Trophoblast cell (in vitro differentiated cells and primary cell): Measurements from ENCODE around the gene NAA80.

Experiments
- DNase-seq, 2 donors: peaks; one replicate each; pipeline ENCODE4 v3.0.0-alpha.2; 2016
- H2AFZ ChIP-seq: 2 replicates; pipeline ENCODE4 v1.6.1; 2013; ENCODE audit warnings: low read length, moderate library complexity, mild to moderate bottlenecking; ENCODE audit not compliant: insufficient read depth, poor library complexity
- H2AK5ac ChIP-seq: 2 replicates; pipeline ENCODE4 v1.6.1; 2013; ENCODE audit warnings: mild to moderate bottlenecking, low read length
- H2BK120ac ChIP-seq: 2 replicates; pipeline ENCODE4 v1.6.1; 2013; ENCODE audit warnings: low read length, mild to moderate bottlenecking, moderate library complexity; ENCODE audit not compliant: insufficient read depth, poor library complexity
- H2BK12ac ChIP-seq: 2 replicates; pipeline ENCODE4 v1.6.1; 2013; ENCODE audit warnings: mild to moderate bottlenecking, low read length, moderate library complexity
- H2BK5ac ChIP-seq: 2 replicates; pipeline ENCODE4 v1.6.1; 2013; ENCODE audit warnings: low read length, low read depth, moderate library complexity, mild to moderate bottlenecking; ENCODE audit not compliant: poor library complexity
- H3K14ac ChIP-seq: 2 replicates; pipeline ENCODE4 v1.6.1; 2013; ENCODE audit warnings: mild to moderate bottlenecking, low read length
- H3K18ac ChIP-seq: 2 replicates; pipeline ENCODE4 v1.6.1; 2013; ENCODE audit warnings: mild to moderate bottlenecking, low read length
- H3K23ac ChIP-seq: 2 replicates; pipeline ENCODE4 v1.6.1; 2013; ENCODE audit warnings: low read length
- H3K27ac ChIP-seq: 2 replicates; pipeline ENCODE4 v1.5.1; 2013; ENCODE audit warnings: low read depth, mild to moderate bottlenecking, inconsistent platforms, low read length, moderate library complexity
- H3K27me3 ChIP-seq: 2 replicates; pipeline ENCODE4 v1.6.1; 2013; ENCODE audit warnings: inconsistent platforms, mild to moderate bottlenecking, low read length, moderate library complexity; ENCODE audit not compliant: insufficient read depth
- H3K36me3 ChIP-seq, 2 experiments: 1 replicate in 1 of 2; 2 replicates in 1 of 2; pipeline ENCODE4 v1.6.1; 2013; ENCODE audit warnings: low read length in 2 of 2, mild to moderate bottlenecking in 2 of 2, moderate library complexity in 1 of 2; ENCODE audit not compliant: insufficient read depth in 2 of 2, control insufficient read depth in 1 of 2
- H3K4ac ChIP-seq: 2 replicates; pipeline ENCODE4 v1.6.1; 2013; ENCODE audit warnings: low read depth, mild to moderate bottlenecking, low read length, moderate library complexity
- H3K4me1 ChIP-seq, 2 experiments: 1 replicate in 1 of 2; 2 replicates in 1 of 2; pipeline ENCODE4 v1.6.1; 2013; ENCODE audit warnings: low read length in 2 of 2, mild to moderate bottlenecking in 2 of 2, moderate library complexity in 1 of 2; ENCODE audit not compliant: insufficient read depth in 2 of 2, control insufficient read depth in 1 of 2
- H3K4me2 ChIP-seq: 2 replicates; pipeline ENCODE4 v1.6.1; 2013; ENCODE audit warnings: inconsistent platforms, mild to moderate bottlenecking, low read length, moderate library complexity
- H3K4me3 ChIP-seq: 2 replicates; pipeline ENCODE4 v1.5.1; 2013; ENCODE audit warnings: mild to moderate bottlenecking, low read depth, low read length, inconsistent platforms
- H3K79me1 ChIP-seq: one replicate; pipeline ENCODE4 v1.6.1; 2013; ENCODE audit warnings: low read length
- H3K79me2 ChIP-seq: 2 replicates; pipeline ENCODE4 v1.6.1; 2013; ENCODE audit warnings: low read length, mild to moderate bottlenecking; ENCODE audit not compliant: control insufficient read depth, insufficient read depth, poor library complexity
- H3K9ac ChIP-seq: 2 replicates; pipeline ENCODE4 v1.6.1; 2013; ENCODE audit warnings: mild to moderate bottlenecking, low read length
- H3K9me3 ChIP-seq: 2 replicates; pipeline ENCODE4 v1.6.1; 2013; ENCODE audit warnings: low read depth, mild to moderate bottlenecking, control low read depth, inconsistent platforms, low read length; ENCODE audit not compliant: insufficient read depth
- H4K12ac ChIP-seq: 2 replicates; pipeline ENCODE4 v1.6.1; 2013; ENCODE audit warnings: low read depth, mild to moderate bottlenecking, low read length, moderate library complexity
- H4K8ac ChIP-seq: 2 replicates; pipeline ENCODE4 v1.6.1; 2013; ENCODE audit warnings: low read depth, mild to moderate bottlenecking, low read length, moderate library complexity
- H4K91ac ChIP-seq: one replicate; pipeline ENCODE4 v1.6.1; 2013; ENCODE audit warnings: low read depth, mild to moderate bottlenecking, low read length, moderate library complexity
- WGBS: extraction: QIAGEN DNeasy Blood & Tissue Kit; methylation state at CpG from one replicate; pipeline ENCODE4 v1.1.7; 2013; ENCODE audit warnings: missing lambda C conversion rate; ENCODE audit not compliant: insufficient read length, insufficient coverage; ENCODE audit errors: extremely low coverage; 5-methylcytosine and 5-hydroxymethylcytosine counted together

Gene NAA80

GRCh38 chr3:50275996-50276761, 23.0 kb downstream of the NAA80 start:
- Histone ChIP-seq H3K79me2 (no peaks in the 10 kb centered on the region), H3K9me3 (peaks cover 10% of the 10 kb centered on the region), H3K27me3 (peaks cover 11% of the 10 kb centered on the region), H2BK120ac (no peak overlapping the region), H4K91ac (no peak overlapping the region), H3K18ac (no peak overlapping the region), H2AK5ac (no peak overlapping the region), H3K4me3 (no peak overlapping the region), H3K4me1 (peaks cover 12 to 13% of the 10 kb centered on the region in 2 experiments), H4K8ac (no peak overlapping the region), H3K9ac (no peak overlapping the region), H3K36me3 (no peaks in the 10 kb centered on the region), H3K4ac (no peak overlapping the region), H2AFZ (no peak overlapping the region), H3K27ac (no peak overlapping the region), H3K4me2 (no peak overlapping the region), H4K12ac (no peak overlapping the region), H2BK5ac (no peak overlapping the region), H3K79me1 (peaks cover 4% of the 10 kb centered on the region), H3K23ac (no peak overlapping the region), H2BK12ac (no peak overlapping the region), H3K14ac (no peak overlapping the region)
- DNase-seq, result no peak
- WGBS, result no CpG with 5 or more reads among the region's 79 CpGs

- Histone ChIP-seq H2AFZ (no peak overlapping the region), H3K9ac (no peak overlapping the region), H3K18ac (no peak overlapping the region), H3K14ac (no peak overlapping the region), H3K23ac (no peak overlapping the region), H2AK5ac (no peak overlapping the region), H3K4me2 (peak overlapping the region; percentile 2), H3K4ac (no peak overlapping the region), H3K27me3 (peaks cover 11% of the 10 kb centered on the region), H3K4me1 (peaks cover 17 to 18% of the 10 kb centered on the region in 2 experiments), H4K91ac (no peak overlapping the region), H2BK12ac (no peak overlapping the region), H3K79me1 (peaks cover 4% of the 10 kb centered on the region), H2BK5ac (no peak overlapping the region), H4K12ac (no peak overlapping the region), H3K4me3 (no peak overlapping the region), H2BK120ac (no peak overlapping the region), H4K8ac (no peak overlapping the region), H3K9me3 (peaks cover 10% of the 10 kb centered on the region), H3K79me2 (no peaks in the 10 kb centered on the region), H3K27ac (no peak overlapping the region), H3K36me3 (no peaks in the 10 kb centered on the region)
- no CpG with 5 or more reads among the region's 65 CpGs for WGBS
- no peak for DNase-seq
Measured at GRCh38 chr3:50275141-50275995, 23.8 kb downstream of the NAA80 start.

GRCh38 chr3:50274371-50275104, 24.7 kb downstream of the NAA80 start:
- H3K4ac ChIP-seq, result no peak overlapping the region
- no peak overlapping the region for H3K27ac ChIP-seq
- H2BK120ac ChIP-seq, result no peak overlapping the region
- no peak overlapping the region for H3K4me3 ChIP-seq
- no peak overlapping the region for H3K14ac ChIP-seq
- no CpG with 5 or more reads among the region's 26 CpGs for WGBS
- H3K79me1 ChIP-seq, result peaks cover 4% of the 10 kb centered on the region
- H3K4me1 ChIP-seq, result peaks cover 19 to 24% of the 10 kb centered on the region in 2 experiments
- H4K8ac ChIP-seq, result no peak overlapping the region
- H3K9ac ChIP-seq, result no peak overlapping the region
- no peak overlapping the region for H4K12ac ChIP-seq
- H2AK5ac ChIP-seq, result no peak overlapping the region
- H3K9me3 ChIP-seq, result peaks cover 10% of the 10 kb centered on the region
- H4K91ac ChIP-seq, result no peak overlapping the region
- H2BK12ac ChIP-seq, result no peak overlapping the region
- peaks cover 11% of the 10 kb centered on the region for H3K27me3 ChIP-seq
- no peak overlapping the region for H3K4me2 ChIP-seq
- H3K79me2 ChIP-seq, result no peaks in the 10 kb centered on the region
- H3K18ac ChIP-seq, result no peak overlapping the region
- peak; percentile 66 to 82 for DNase-seq
- H2BK5ac ChIP-seq, result no peak overlapping the region
- H2AFZ ChIP-seq, result no peak overlapping the region
- H3K23ac ChIP-seq, result no peak overlapping the region
- H3K36me3 ChIP-seq, result no peaks in the 10 kb centered on the region

GRCh38 chr3:50273689-50274065, 25.5 kb downstream of the NAA80 start:
- no peak overlapping the region for H2AFZ ChIP-seq
- WGBS, result no CpG with 5 or more reads among the region's 31 CpGs

More at GRCh38 chr3:50273689-50274065, 25.5 kb downstream of the NAA80 start:
- Histone ChIP-seq H3K9me3 (peaks cover 10% of the 10 kb centered on the region), H3K79me2 (no peaks in the 10 kb centered on the region), H3K23ac (no peak overlapping the region), H3K79me1 (peaks cover 4% of the 10 kb centered on the region), H3K4me1 (peaks cover 25 to 31% of the 10 kb centered on the region in 2 experiments), H3K36me3 (no peaks in the 10 kb centered on the region), H4K91ac (no peak overlapping the region), H2AK5ac (no peak overlapping the region), H3K4ac (no peak overlapping the region), H2BK5ac (no peak overlapping the region), H3K4me3 (no peak overlapping the region), H3K18ac (no peak overlapping the region), H2BK120ac (no peak overlapping the region), H4K12ac (no peak overlapping the region), H2BK12ac (no peak overlapping the region), H4K8ac (no peak overlapping the region), H3K27me3 (peaks cover 11% of the 10 kb centered on the region), H3K14ac (no peak overlapping the region), H3K9ac (no peak overlapping the region), H3K4me2 (no peak overlapping the region), H3K27ac (no peak overlapping the region)
- DNase-seq, result no peak
